Trophoblast cell (in vitro differentiated cells and primary cell): Measurements from ENCODE around the gene CALML3.

ENCODE experiments used
- DNase-seq, 2 donors: peaks; one replicate each; pipeline ENCODE4 v3.0.0-alpha.2; 2016
- H2AFZ ChIP-seq: 2 replicates; pipeline ENCODE4 v1.6.1; 2013; ENCODE audit warnings: low read length, moderate library complexity, mild to moderate bottlenecking; ENCODE audit not compliant: insufficient read depth, poor library complexity
- H2AK5ac ChIP-seq: 2 replicates; pipeline ENCODE4 v1.6.1; 2013; ENCODE audit warnings: mild to moderate bottlenecking, low read length
- H2BK120ac ChIP-seq: 2 replicates; pipeline ENCODE4 v1.6.1; 2013; ENCODE audit warnings: low read length, mild to moderate bottlenecking, moderate library complexity; ENCODE audit not compliant: insufficient read depth, poor library complexity
- H2BK12ac ChIP-seq: 2 replicates; pipeline ENCODE4 v1.6.1; 2013; ENCODE audit warnings: mild to moderate bottlenecking, low read length, moderate library complexity
- H2BK5ac ChIP-seq: 2 replicates; pipeline ENCODE4 v1.6.1; 2013; ENCODE audit warnings: low read length, low read depth, moderate library complexity, mild to moderate bottlenecking; ENCODE audit not compliant: poor library complexity
- H3K14ac ChIP-seq: 2 replicates; pipeline ENCODE4 v1.6.1; 2013; ENCODE audit warnings: mild to moderate bottlenecking, low read length
- H3K18ac ChIP-seq: 2 replicates; pipeline ENCODE4 v1.6.1; 2013; ENCODE audit warnings: mild to moderate bottlenecking, low read length
- H3K23ac ChIP-seq: 2 replicates; pipeline ENCODE4 v1.6.1; 2013; ENCODE audit warnings: low read length
- H3K27ac ChIP-seq: 2 replicates; pipeline ENCODE4 v1.5.1; 2013; ENCODE audit warnings: low read depth, mild to moderate bottlenecking, inconsistent platforms, low read length, moderate library complexity
- H3K27me3 ChIP-seq: 2 replicates; pipeline ENCODE4 v1.6.1; 2013; ENCODE audit warnings: inconsistent platforms, mild to moderate bottlenecking, low read length, moderate library complexity; ENCODE audit not compliant: insufficient read depth
- H3K36me3 ChIP-seq, 2 experiments: 1 replicate in 1 of 2; 2 replicates in 1 of 2; pipeline ENCODE4 v1.6.1; 2013; ENCODE audit warnings: low read length in 2 of 2, mild to moderate bottlenecking in 2 of 2, moderate library complexity in 1 of 2; ENCODE audit not compliant: insufficient read depth in 2 of 2, control insufficient read depth in 1 of 2
- H3K4ac ChIP-seq: 2 replicates; pipeline ENCODE4 v1.6.1; 2013; ENCODE audit warnings: low read depth, mild to moderate bottlenecking, low read length, moderate library complexity
- H3K4me1 ChIP-seq, 2 experiments: 1 replicate in 1 of 2; 2 replicates in 1 of 2; pipeline ENCODE4 v1.6.1; 2013; ENCODE audit warnings: low read length in 2 of 2, mild to moderate bottlenecking in 2 of 2, moderate library complexity in 1 of 2; ENCODE audit not compliant: insufficient read depth in 2 of 2, control insufficient read depth in 1 of 2
- H3K4me2 ChIP-seq: 2 replicates; pipeline ENCODE4 v1.6.1; 2013; ENCODE audit warnings: inconsistent platforms, mild to moderate bottlenecking, low read length, moderate library complexity
- H3K4me3 ChIP-seq: 2 replicates; pipeline ENCODE4 v1.5.1; 2013; ENCODE audit warnings: mild to moderate bottlenecking, low read depth, low read length, inconsistent platforms
- H3K79me1 ChIP-seq: one replicate; pipeline ENCODE4 v1.6.1; 2013; ENCODE audit warnings: low read length
- H3K79me2 ChIP-seq: 2 replicates; pipeline ENCODE4 v1.6.1; 2013; ENCODE audit warnings: low read length, mild to moderate bottlenecking; ENCODE audit not compliant: control insufficient read depth, insufficient read depth, poor library complexity
- H3K9ac ChIP-seq: 2 replicates; pipeline ENCODE4 v1.6.1; 2013; ENCODE audit warnings: mild to moderate bottlenecking, low read length
- H3K9me3 ChIP-seq: 2 replicates; pipeline ENCODE4 v1.6.1; 2013; ENCODE audit warnings: low read depth, mild to moderate bottlenecking, control low read depth, inconsistent platforms, low read length; ENCODE audit not compliant: insufficient read depth
- H4K12ac ChIP-seq: 2 replicates; pipeline ENCODE4 v1.6.1; 2013; ENCODE audit warnings: low read depth, mild to moderate bottlenecking, low read length, moderate library complexity
- H4K8ac ChIP-seq: 2 replicates; pipeline ENCODE4 v1.6.1; 2013; ENCODE audit warnings: low read depth, mild to moderate bottlenecking, low read length, moderate library complexity
- H4K91ac ChIP-seq: one replicate; pipeline ENCODE4 v1.6.1; 2013; ENCODE audit warnings: low read depth, mild to moderate bottlenecking, low read length, moderate library complexity
- WGBS: extraction: QIAGEN DNeasy Blood & Tissue Kit; methylation state at CpG from one replicate; pipeline ENCODE4 v1.1.7; 2013; ENCODE audit warnings: missing lambda C conversion rate; ENCODE audit not compliant: insufficient read length, insufficient coverage; ENCODE audit errors: extremely low coverage; 5-methylcytosine and 5-hydroxymethylcytosine counted together

Gene CALML3

GRCh38 chr10:5545778-5546710 lies 21.3 kb downstream of the CALML3 start:
- H2AK5ac ChIP-seq, result peak overlapping the region; percentile 99
- H3K79me2 ChIP-seq, result peaks cover 29% of the 10 kb centered on the region
- peaks cover 66% of the 10 kb centered on the region for H3K79me1 ChIP-seq
- H4K12ac ChIP-seq, result peak overlapping the region; percentile 48
- H3K18ac ChIP-seq, result peak overlapping the region; percentile 88
- no peaks in the 10 kb centered on the region for H3K9me3 ChIP-seq
- peak overlapping the region; percentile 84 for H4K8ac ChIP-seq
- no peak overlapping the region for H3K4me3 ChIP-seq
- H4K91ac ChIP-seq, result peak overlapping the region; percentile 100
- H2BK120ac ChIP-seq, result peak overlapping the region; percentile 100
- H3K27me3 ChIP-seq, result no peaks in the 10 kb centered on the region
- peak overlapping the region; percentile 71 for H2BK5ac ChIP-seq
- H3K36me3 ChIP-seq, result peaks cover 0 to 2% of the 10 kb centered on the region in 2 experiments
- peak overlapping the region; percentile 89 for H3K14ac ChIP-seq
- WGBS, result no CpG with 5 or more reads among the region's 23 CpGs
- H3K4me1 ChIP-seq, result peaks cover 50 to 62% of the 10 kb centered on the region in 2 experiments
- H2BK12ac ChIP-seq, result peak overlapping the region; percentile 99
- peak overlapping the region; percentile 89 for H3K4ac ChIP-seq
- peak overlapping the region; percentile 98 for H3K27ac ChIP-seq
- H3K4me2 ChIP-seq, result no peak overlapping the region
- no peak overlapping the region for H3K23ac ChIP-seq
- peak; percentile 90 to 91 for DNase-seq
- peak overlapping the region; percentile 40 for H2AFZ ChIP-seq
- H3K9ac ChIP-seq, result no peak overlapping the region

GRCh38 chr10:5546891-5547680 lies 22.3 kb downstream of the CALML3 start:
- H3K4me3 ChIP-seq, result no peak overlapping the region
- peak; percentile 64 to 80 for DNase-seq
- H3K4me2 ChIP-seq, result no peak overlapping the region
- H3K36me3 ChIP-seq, result peaks cover 0 to 2% of the 10 kb centered on the region in 2 experiments
- H2AK5ac ChIP-seq, result peak overlapping the region; percentile 97
- H3K23ac ChIP-seq, result no peak overlapping the region
- peak overlapping the region; percentile 100 for H2BK120ac ChIP-seq
- H2BK12ac ChIP-seq, result peak overlapping the region; percentile 99
- H4K12ac ChIP-seq, result peak overlapping the region; percentile 20
- no CpG with 5 or more reads among the region's 7 CpGs for WGBS
- H3K27ac ChIP-seq, result peak overlapping the region; percentile 98
- peak overlapping the region; percentile 83 for H4K8ac ChIP-seq
- H3K4ac ChIP-seq, result peak overlapping the region; percentile 89
- peak overlapping the region; percentile 89 for H3K14ac ChIP-seq
- H4K91ac ChIP-seq, result peak overlapping the region; percentile 100
- no peaks in the 10 kb centered on the region for H3K9me3 ChIP-seq
- peaks cover 32% of the 10 kb centered on the region for H3K79me2 ChIP-seq
- no peak overlapping the region for H3K9ac ChIP-seq
- H3K4me1 ChIP-seq, result peaks cover 60 to 71% of the 10 kb centered on the region in 2 experiments
- H3K79me1 ChIP-seq, result peaks cover 75% of the 10 kb centered on the region
- H2AFZ ChIP-seq, result peak overlapping the region; percentile 20
- H3K18ac ChIP-seq, result peak overlapping the region; percentile 57
- H2BK5ac ChIP-seq, result peak overlapping the region; percentile 93
- H3K27me3 ChIP-seq, result no peaks in the 10 kb centered on the region

GRCh38 chr10:5547681-5547930 lies 22.8 kb downstream of the CALML3 start:
- Histone ChIP-seq H2BK120ac (peak overlapping the region; percentile 100), H3K4me2 (no peak overlapping the region), H3K14ac (peak overlapping the region; percentile 89), H4K91ac (peak overlapping the region; percentile 100), H3K9me3 (no peaks in the 10 kb centered on the region), H3K27ac (peak overlapping the region; percentile 98), H3K36me3 (peaks cover 0 to 2% of the 10 kb centered on the region in 2 experiments), H3K18ac (peak overlapping the region; percentile 57), H2BK5ac (peak overlapping the region; percentile 93), H3K27me3 (no peaks in the 10 kb centered on the region), H4K12ac (peak overlapping the region; percentile 21), H3K79me2 (peaks cover 35% of the 10 kb centered on the region), H2AFZ (peak overlapping the region; percentile 21), H3K79me1 (peaks cover 80% of the 10 kb centered on the region), H4K8ac (peak overlapping the region; percentile 83), H3K4ac (peak overlapping the region; percentile 89), H3K23ac (no peak overlapping the region), H3K4me3 (no peak overlapping the region), H3K9ac (no peak overlapping the region), H3K4me1 (peaks cover 65 to 76% of the 10 kb centered on the region in 2 experiments), H2AK5ac (peak overlapping the region; percentile 89), H2BK12ac (peak overlapping the region; percentile 99)
- peak in 1 of 2 donors; percentile 46 for DNase-seq
- no CpG with 5 or more reads among the region's 4 CpGs for WGBS

- peak overlapping the region; percentile 100 for H2BK120ac ChIP-seq
Observed at GRCh38 chr10:5547931-5548660, 23.3 kb downstream of the CALML3 start.

More at GRCh38 chr10:5547931-5548660, 23.3 kb downstream of the CALML3 start:
- no peaks in the 10 kb centered on the region for H3K9me3 ChIP-seq
- peak overlapping the region; percentile 89 for H3K14ac ChIP-seq
- peak overlapping the region; percentile 21 for H4K12ac ChIP-seq
- H3K36me3 ChIP-seq, result peaks cover 0 to 2% of the 10 kb centered on the region in 2 experiments
- peak in 1 of 2 donors; percentile 57 for DNase-seq
- H3K4me2 ChIP-seq, result no peak overlapping the region
- peak overlapping the region; percentile 99 for H2BK12ac ChIP-seq
- no CpG with 5 or more reads among the region's 16 CpGs for WGBS
- H3K79me1 ChIP-seq, result peaks cover 85% of the 10 kb centered on the region
- H2AK5ac ChIP-seq, result peak overlapping the region; percentile 89
- peak overlapping the region; percentile 98 for H3K27ac ChIP-seq
- H2BK5ac ChIP-seq, result peak overlapping the region; percentile 93
- peak overlapping the region; percentile 83 for H4K8ac ChIP-seq
- peak overlapping the region; percentile 57 for H3K18ac ChIP-seq
- H3K79me2 ChIP-seq, result peaks cover 35% of the 10 kb centered on the region
- peaks cover 70 to 81% of the 10 kb centered on the region in 2 experiments for H3K4me1 ChIP-seq
- no peaks in the 10 kb centered on the region for H3K27me3 ChIP-seq
- peak overlapping the region; percentile 100 for H4K91ac ChIP-seq
- H3K4me3 ChIP-seq, result no peak overlapping the region
- peak overlapping the region; percentile 2 for H3K9ac ChIP-seq
- no peak overlapping the region for H3K23ac ChIP-seq
- peak overlapping the region; percentile 89 for H3K4ac ChIP-seq
- peak overlapping the region; percentile 37 for H2AFZ ChIP-seq
